K562 (cell line): ENCODE results near the gene PRKAA2. TPM values are rescaled to one million over a fixed set of nuclear protein-coding genes. Genes with fewer than 3 reads are reported as not detected.

Source experiments
- ASH1L ChIP-seq: fragments of 450-650 bp; IDR thresholded peaks from 2 replicates; pipeline ENCODE4 v1.6.1; 2018; ENCODE audit warnings: borderline replicate concordance, mild to moderate bottlenecking, low read depth; ENCODE audit not compliant: partially characterized antibody
- BRCA1 ChIP-seq, 2 experiments: fragments of 450-650 bp in 1 of 2; sonication (generic) in 1 of 2; formaldehyde crosslinking in 1 of 2; IDR thresholded peaks; 2 replicates each; pipeline versions ENCODE4 v1.5.0 to v1.6.1; 2017 to 2020; ENCODE audit warnings: mild to moderate bottlenecking in 1 of 2, missing genetic modification reagents in 1 of 2
- MXD1 ChIP-seq: fragments of 250-450 bp; sonication (Bioruptor Pico); IDR thresholded peaks from 2 replicates; pipeline ENCODE4 v1.8.0; 2021; ENCODE audit warnings: borderline replicate concordance, mild to moderate bottlenecking, moderate library complexity; ENCODE audit not compliant: poor library complexity, severe bottlenecking
- RCOR1 ChIP-seq, 2 experiments: IDR thresholded peaks; 2 replicates each; pipeline ENCODE4 v1.6.1; 2012; ENCODE audit warnings: low read depth in 2 of 2, low read length in 2 of 2, borderline replicate concordance in 1 of 2, improper control_type of control experiment in 1 of 2
- REST ChIP-seq, 2 experiments: fragments of 450-650 bp; formaldehyde crosslinking in 1 of 2; IDR thresholded peaks; 2 replicates each; pipeline versions ENCODE4 v1.4.0 to v1.6.1; 2014 to 2020; ENCODE audit warnings: mild to moderate bottlenecking in 2 of 2, borderline replicate concordance in 1 of 2, low read depth in 1 of 2
- ZNF561 ChIP-seq: fragments of 450-650 bp; formaldehyde crosslinking; conservative IDR thresholded peaks from 2 replicates; pipeline ENCODE4 v1.4.0; 2020; ENCODE audit warnings: mild to moderate bottlenecking, moderate library complexity
- polyA plus RNA-seq, 8 experiments: library from polyadenylated mRNA; depleted of rRNA in 4 of 8; stranded (reverse) in 5 of 8; unstranded in 3 of 8; fragments of >200 nt; fragmentation: Nextera tagmentation in 2 of 8; fragmentation: Illumina TruSeq in 1 of 8; extraction: Ambion mirVana in 2 of 8; extraction: Trizol in 1 of 8; gene quantifications; 2 replicates each; pipeline versions ENCODE4 v1.2.1 to v1.2.3, GENCODE V29; 2011 to 2014; ENCODE audit warnings: inconsistent platforms in 1 of 8, missing spikeins in 1 of 8
- total RNA-seq, 7 experiments: library from RNA; depleted of rRNA in 6 of 7; stranded (reverse); fragments of >200 nt in 6 of 7; fragmentation: Illumina TruSeq in 2 of 7; extraction: Trizol in 2 of 7; gene quantifications; 2 replicates each; pipeline versions ENCODE4 v1.2.1 to v1.2.3, GENCODE V29; 2011 to 2021; ENCODE audit warnings: low replicate concordance in 1 of 7

The PRKAA2 gene
- total and polyA plus RNA-seq, 9 of the 15 experiments (the other 6 are each of a cell fraction or from before 2014, with no cell fraction given), result 0.01 TPM; not detected in 8

GRCh38 chr1:56626546-56626945 is 18.6 kb upstream of the PRKAA2 start (continued):
- no peak for TF ChIP-seq BRCA1 (IDR thresholded peaks at IDR 0.05)
- TF ChIP-seq BRCA1 (CRISPR knock-in tag; IDR thresholded peaks at IDR 0.05), result no peak
- no peak for TF ChIP-seq RCOR1 (IDR thresholded peaks at IDR 0.05; ENCODE audit: borderline replicate concordance in 1 of 2, low read depth in 2 of 2, low read length in 2 of 2)
- TF ChIP-seq ZNF561 (CRISPR knock-in tag), result no peak
- no peak for TF ChIP-seq REST (IDR thresholded peaks at IDR 0.05; ENCODE audit: borderline replicate concordance)
- no peak for TF ChIP-seq REST (CRISPR knock-in tag; IDR thresholded peaks at IDR 0.05; ENCODE audit: low read depth)
- TF ChIP-seq MXD1 (CRISPR knock-in tag), result no peak
- no peak for TF ChIP-seq ASH1L
